Colon (tissue), 2 donors: ENCODE measurements around the gene RPLP2.

ENCODE experiments used
- FAIRE-seq: peaks from 2 replicates; lab custom pipeline; 2012; peaks lifted over from hg19 to GRCh38; lab: Jason Lieb, UNC
- donor health status: control.
- donor health status: control.

RPLP2 gene

DNA sequence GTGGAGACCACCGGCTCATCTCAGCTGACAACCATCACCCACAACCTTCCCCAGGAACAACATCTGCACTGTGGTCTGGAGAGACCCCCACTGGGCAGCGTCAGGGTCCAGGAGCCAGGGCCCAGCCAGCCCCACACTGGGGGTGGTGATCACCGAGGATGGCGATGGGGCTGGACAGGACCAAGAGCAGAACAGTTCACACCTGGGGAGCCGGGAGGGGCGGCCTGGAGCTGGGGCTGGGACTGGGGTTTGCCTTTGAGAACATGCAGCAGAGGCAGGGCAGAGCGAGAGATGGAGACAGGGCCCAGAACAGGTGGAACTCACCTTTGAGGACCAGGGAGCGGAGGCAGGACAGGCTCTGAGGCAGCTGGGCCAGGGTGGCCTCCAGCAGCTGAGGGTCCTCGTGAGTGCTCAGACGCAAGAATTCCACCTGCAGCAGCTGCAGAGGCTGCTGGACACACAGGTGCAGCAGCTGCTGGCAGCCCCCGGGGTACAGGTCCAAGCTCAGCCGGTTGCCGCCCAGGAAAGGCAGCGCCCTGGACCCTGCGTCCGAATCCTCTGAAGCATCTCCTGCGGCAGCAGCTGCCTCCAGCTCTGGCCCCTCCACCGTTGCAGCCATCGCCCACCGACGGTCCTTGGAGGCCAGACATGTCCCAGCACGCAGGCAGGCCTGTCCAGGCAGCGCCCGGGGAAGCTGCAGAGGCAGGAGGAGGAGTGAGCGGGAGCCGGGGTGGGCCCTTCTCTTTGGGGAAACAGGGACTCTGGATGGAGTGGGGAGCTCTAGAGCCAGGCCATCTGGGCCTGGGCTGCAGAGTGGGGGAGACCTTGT, 5.8 kb upstream of the RPLP2 start:
- FAIRE-seq = no peak

DNA sequence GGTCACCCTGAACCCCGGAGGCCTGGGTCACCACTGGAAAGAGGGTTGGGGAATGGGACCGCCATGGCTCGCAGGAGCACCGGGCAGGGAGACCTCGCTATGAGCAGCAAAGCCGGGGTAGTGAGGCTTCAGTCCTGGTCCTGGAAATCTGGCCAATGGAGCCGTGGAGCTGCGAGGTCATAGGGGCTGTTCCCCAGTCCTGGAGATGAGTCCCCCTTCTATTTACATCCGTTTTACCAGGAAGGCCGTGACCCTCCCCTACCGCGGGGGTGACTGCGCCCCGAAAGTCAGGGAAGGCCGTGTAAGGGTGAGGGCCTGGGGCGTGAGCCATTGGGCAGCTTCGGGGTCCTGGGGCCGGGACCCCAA, 5.2 kb upstream of the RPLP2 start:
- no peak for FAIRE-seq

DNA sequence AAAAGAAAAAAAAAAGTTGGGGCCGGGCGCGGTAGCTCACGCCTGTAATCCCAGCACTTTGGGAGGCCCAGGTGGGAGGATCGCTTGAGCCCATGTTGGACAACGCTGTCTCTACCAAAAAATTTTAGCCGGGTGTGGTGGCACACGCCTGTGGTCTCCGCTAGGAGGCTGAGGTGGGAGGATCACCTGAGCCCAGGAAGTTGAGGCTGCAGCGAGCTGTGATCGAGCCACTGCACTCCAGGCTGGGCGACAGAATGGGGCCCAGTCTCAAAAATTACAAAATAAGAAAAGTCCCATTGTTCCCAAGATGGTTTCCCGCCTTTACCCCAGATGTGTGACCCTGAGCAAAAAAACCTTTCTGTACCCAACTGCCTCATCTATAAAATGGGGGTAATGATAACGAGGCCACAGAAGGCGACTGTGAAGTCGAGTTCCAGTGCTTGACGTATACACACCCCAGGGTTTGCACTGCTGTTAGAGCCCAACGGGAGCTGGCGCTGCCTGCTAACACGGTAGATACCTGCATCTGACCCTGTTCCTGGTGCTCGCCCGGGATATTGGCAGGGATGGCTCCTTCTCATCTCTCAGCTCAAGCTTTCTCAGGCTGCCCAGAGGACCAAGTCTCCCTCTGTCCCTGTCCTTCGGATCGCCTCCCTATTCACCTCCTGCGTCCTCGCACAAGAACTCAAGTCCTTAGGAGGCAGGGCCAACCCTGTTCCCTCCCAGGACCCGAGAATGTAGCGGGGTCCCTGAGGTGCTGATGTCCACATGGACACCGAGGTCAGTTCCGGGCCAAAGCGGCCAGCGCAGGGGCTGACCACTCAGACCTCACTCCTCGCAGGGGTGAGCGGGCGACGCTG, 1.1 kb upstream of the RPLP2 start:
- no peak for FAIRE-seq

DNA sequence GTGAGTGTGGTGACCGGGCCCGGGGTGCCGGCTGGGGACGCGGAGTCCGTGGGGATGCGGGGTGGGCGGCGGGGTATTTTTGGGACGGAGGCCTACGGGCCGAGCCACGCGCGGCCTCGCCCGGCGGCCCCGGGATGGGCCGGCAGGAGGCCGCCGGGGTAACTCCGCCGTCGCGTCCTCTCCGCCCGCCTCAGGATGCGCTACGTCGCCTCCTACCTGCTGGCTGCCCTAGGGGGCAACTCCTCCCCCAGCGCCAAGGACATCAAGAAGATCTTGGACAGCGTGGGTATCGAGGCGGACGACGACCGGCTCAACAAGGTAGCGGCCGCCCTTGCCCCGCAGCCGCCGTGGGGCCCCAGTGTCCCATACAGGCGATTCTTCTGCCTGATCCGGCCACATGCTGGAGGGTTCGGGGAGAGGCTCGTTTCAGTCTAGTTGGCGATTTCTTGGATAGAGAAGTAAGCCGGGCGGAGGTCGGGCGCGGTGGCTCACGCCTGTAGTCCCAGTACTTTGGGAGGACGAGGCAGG, 337 bp downstream of the RPLP2 start:
- FAIRE-seq = no peak

DNA sequence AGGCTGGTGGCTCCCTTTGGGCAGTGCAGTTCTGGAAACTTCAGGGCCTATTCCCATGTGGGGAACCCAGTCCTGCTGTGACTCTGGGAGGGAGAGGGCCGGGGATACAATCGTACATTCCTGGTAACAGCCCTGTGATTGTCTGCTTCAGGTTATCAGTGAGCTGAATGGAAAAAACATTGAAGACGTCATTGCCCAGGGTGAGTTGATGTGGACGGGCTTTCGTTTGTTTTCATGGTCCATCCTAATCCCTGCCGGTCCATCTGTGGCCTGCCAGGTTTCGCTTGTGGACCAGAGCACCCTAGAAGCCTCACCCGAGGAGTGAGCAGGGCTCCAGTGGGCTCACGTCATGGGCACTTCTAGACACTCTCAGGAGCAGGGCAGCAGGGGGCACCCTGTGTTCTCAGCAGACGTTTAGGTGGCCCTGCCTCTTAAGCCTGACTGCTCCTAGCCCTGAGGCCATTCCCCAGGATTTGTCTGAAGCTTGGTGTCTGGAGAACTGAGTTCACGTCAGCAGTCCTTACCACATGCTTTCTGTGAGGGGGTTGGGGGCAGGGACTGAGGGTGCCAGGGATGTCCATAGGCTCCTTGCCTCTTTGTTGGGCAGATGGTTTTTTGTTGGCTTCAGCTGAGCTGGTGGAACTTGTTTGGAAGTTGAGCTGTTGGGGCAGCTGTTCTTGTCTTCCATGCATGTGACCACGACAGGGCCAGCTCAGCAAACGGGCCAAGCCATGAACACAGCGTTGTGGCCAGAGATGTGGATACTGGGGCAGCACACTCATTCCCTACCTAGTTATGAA, 1.9 kb downstream of the RPLP2 start:
- FAIRE-seq = no peak

DNA sequence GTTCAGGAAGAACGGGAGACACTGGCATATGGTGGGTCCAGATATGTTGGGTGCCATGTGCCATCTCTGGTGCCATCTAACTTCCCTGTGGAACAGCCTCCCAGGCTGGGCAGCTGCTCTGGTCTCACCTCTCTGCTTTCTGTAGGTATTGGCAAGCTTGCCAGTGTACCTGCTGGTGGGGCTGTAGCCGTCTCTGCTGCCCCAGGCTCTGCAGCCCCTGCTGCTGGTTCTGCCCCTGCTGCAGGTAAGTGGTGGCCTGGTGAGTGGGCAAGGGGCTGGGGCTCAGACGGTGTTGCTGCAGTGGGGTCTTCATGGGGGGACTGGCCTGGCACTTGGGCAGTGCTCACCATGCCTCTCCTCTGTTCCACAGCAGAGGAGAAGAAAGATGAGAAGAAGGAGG, 2.6 kb downstream of the RPLP2 start:
- no peak for FAIRE-seq

DNA sequence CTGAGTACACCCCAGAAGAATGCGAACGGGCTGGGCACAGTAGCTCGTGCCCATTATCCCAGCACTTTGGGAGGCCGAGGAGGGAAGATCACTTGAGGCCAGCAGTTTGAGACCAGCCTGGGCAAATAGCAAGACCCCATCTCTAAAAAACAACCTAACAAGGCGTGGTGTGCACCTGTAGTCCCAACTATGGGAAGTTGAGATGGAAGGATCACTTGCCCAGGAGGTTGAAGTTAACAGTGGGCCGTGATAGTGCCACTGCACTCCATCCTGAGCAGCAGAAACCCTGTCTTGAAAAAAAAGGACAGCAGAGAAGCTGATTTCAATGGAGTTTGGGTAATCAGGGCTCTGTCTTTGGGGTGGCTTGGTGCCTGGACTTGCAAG, 3.3 kb downstream of the RPLP2 start:
- FAIRE-seq = no peak

DNA sequence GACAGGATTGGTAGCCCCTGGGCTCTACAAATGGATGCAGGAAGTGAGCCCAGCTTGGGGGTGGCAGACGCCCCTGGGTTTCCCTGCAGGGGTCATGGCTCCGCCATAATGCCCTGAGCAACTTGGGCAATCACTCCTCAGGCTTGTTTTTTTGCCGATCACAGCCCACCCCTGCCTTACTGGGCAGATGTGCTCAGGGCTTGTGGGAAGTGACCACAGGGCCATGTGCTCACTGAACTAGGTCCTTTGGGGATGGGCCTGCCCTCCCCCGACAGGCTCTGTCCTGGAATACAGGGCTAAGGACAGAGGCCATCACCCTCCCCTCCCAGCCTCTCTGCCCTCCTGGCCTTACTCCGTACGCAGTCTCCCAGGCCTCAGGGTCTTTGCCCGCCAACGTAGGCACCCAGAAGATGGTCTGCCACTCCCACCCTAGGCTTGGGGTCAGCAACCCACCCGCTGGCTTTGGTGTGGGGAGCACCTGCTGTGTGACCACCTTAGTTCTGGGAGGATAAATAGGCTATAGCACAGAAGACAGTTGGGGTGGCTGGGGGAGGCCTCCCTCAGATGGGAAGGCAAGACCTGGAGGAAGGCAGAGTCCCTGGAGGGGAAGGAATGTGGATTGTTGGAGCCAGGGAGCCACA, 3.8 kb downstream of the RPLP2 start:
- no peak for FAIRE-seq

DNA sequence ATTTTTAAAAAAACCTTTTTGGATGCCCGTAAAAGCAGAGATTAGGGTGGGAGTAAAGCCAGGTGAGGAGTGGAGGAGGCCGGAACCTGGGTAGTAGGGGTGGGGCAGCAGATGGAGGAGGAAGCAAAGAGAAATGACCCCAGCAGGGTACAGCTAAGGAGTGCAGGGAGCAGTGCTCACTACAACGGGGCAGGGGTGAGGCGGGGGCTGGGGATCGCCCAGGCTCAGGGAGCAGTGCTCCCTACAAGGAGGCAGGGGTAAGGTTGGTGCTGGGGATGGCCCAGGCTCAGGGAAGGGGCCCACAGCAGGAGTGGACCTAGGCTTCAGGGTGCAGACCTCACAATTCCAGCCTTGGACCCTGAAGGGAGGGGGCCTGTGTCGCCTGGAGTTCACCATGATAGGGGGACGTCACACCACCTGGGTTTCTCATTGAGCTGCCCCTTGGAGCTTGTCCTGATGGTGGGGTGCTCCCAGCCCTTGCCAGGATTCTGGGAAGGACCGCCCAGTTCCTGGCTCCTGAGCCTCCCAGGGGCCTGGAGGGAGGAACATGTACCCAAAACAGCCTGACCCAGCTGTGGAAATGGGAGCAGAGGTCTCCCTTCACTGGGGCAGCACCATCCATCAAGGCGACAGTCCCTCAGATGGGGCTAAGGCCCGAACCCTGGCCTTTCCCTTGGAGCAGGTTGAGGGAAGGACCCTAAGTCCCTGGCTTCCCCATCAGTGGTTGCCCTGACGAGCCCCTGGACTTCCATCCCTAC, 6.1 kb downstream of the RPLP2 start:
- FAIRE-seq = no peak

DNA sequence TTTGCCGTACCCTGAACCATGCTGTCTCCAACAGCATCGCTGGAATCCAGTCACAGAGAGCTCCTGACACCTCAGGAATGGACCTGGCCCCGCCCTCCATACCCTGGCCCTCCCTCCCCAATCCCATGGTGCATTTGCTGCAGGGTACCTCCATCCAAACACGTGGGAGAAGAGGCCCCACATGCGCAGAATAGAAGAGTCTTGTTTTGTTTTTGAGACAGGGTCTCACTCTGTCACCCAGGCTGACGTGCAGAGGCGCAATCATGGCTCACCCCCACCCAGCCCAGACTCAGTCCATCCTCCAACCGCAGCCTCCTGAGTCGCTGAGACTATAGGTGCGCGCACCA, 6.6 kb downstream of the RPLP2 start:
- FAIRE-seq = no peak

DNA sequence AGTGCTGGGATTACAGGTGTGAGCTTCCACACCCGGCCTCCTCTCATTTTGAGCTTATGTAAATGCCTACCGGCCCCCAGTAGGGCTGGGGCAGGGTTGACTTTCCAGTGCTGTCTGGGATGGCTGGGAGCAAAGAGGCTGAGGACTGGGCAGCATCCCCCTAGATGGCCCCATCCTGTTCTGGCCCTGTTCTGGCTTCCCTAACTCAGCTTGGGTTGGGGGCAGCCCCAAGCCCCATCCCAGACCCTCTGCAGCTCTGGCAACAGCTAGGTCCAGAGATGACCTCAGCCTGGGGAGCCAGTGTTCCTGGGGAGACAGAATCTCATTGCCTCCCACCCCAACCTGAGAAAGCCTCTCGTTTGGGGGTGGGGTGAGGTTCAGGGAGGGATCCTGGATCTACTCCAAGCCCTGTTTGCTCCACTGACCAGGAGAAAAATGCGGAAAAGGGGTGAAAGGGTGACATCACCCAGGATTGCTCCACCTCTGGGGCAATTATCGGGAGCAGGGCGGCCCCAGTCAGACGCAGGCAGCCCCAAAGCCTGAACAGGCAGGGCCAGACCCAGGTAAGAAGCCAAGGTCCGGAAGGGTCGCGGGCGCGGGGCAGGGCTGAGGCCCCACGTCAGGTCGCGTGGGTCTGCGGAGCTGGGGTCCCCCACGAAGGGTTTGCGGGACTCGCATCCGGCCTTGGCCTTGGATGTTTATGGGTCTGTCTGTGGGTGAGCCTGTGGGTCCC, 8.8 kb downstream of the RPLP2 start, which contains the start of gene PNPLA2:
PNPLA2 (plus strand) TSS at position 519 of the 733 bp plus-strand sequence. CDS start 805 bp downstream, outside the sequence.
- no peak for FAIRE-seq

DNA sequence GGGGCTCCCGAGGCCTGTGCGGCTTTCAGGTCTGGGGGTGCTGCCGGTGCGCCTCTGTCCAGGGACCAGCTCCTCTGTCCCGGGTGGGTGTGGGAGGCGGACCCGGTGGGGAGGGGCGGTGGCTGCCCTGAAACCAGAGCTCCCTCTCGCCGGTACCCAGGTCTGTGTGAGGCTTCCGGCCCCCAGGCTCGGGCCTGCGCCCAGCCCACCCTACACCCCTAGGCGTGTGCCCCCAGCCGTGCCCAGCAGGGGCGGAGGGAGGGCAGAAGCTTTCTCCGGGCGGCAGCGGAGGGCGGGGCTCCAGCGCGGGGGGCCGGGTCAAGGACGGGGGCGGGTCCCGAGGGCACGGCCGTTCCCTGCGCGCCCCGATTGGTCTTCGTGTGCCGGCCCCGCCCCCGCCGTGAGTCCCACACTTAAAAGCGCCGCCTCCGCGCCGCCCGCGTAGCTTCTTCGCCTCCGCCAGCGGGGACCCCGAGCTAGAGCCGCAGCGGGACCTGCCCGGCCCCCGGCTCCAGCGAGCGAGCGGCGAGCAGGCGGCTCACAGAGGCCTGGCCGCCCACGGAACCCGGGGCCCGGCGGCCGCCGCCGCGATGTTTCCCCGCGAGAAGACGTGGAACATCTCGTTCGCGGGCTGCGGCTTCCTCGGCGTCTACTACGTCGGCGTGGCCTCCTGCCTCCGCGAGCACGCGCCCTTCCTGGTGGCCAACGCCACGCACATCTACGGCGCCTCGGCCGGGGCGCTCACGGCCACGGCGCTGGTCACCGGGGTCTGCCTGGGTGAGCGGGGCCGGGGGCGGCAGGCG, 9.6 kb downstream of the RPLP2 start:
- no peak for FAIRE-seq

DNA sequence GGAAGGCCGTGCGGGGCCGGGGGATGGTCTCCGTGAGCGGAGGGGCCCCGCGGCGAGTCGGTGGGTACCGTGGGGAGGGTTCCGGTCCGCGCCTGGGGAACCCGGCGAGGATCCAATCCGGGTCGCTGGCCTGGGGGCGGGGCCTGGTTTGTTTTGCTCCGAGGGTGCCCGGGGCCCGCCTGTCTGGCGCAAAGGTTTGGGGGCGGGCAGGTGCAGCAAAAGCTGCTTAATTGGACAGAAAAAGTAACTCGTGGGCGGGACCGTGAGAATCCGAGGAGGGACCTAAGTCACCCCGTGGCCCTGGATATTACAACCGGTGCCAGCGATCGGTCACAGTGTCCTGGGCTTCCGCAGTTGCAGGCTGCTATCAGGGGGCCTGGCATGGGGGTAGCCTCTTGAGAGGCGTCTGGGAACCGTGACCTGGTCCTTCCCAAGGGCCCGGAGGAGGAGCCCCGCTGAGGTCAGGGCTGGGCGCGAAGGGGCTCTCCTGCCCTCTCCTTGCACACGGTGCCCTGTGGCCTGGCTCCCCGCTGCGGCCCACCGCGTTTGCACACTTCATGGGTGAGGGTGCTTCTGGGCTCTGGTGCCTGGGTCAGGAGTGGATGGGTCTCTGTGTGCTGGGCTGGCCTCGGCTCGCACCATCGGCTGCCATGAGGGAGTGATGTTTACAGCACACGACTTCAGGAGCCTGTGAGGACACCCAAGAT, 10.3 kb downstream of the RPLP2 start:
- FAIRE-seq = no peak

DNA sequence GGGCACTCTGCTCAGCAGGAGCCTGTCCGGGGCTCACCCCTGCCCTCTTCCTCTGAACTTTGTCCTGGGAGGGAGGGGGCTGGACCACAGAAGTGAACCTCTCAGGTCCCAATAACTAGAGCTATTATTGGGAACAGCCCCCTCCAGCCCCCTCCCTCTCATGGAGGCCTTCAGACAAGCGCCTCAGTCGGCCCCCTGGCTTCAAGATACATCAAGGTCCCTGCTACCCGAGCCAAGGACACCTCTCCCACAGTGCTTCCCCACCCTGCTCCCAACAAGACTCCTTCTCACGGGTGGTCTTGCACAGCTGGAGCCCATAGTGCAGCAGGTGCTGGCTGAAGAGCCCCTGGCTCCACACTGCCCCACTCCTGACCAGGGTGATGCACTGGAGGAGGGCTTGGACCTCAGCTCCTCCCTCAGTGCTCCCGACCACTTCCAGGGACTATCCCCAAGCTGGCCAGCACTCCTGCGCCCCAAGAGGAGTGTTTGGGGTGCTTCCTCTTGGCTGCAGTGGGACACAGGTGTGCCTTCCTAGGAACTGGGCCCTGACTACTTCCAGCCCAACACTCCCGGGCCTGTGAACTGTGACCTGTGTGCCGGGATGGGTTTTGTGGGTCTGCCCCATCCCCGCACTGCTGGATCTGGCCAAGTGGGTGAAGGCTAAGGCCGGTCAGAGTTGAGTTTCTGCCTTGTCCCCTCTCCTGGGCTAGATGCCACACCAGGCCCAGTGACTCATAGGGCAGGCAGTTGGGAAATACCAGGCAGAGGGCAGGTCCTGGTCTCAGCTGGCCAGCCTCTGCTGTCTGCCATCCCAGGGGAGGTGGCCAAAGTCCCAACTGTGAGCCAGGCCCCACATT, 11.1 kb downstream of the RPLP2 start:
- no peak for FAIRE-seq

DNA sequence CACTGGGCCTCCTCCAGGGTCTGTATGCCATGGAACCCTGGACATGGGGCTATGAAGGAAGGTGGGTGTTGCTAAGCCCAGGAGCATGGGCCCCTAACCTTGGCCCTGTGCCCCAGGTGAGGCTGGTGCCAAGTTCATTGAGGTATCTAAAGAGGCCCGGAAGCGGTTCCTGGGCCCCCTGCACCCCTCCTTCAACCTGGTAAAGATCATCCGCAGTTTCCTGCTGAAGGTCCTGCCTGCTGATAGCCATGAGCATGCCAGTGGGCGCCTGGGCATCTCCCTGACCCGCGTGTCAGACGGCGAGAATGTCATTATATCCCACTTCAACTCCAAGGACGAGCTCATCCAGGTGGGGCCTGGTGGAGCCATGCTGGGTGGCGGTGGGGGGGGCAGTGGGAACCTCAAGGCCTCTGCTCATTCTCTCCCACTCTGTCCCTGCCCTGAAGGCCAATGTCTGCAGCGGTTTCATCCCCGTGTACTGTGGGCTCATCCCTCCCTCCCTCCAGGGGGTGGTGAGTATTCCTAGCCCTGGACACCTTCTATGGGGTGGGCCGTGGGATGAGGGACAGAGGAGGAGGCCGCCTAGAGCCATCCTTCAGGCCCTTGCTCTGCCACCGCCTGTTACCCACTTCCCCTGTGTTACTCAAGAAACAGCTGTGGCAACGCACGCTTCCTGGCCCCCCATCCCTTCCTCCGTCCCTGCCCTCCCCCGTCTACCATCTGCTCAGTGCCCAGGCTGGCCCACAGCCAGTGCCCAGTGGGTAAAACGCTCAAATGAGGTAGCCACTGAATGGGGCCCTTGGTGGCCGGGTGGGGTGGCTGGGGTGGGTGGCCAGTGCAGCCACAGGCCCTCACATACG, 12.0 kb downstream of the RPLP2 start:
- FAIRE-seq = no peak

DNA sequence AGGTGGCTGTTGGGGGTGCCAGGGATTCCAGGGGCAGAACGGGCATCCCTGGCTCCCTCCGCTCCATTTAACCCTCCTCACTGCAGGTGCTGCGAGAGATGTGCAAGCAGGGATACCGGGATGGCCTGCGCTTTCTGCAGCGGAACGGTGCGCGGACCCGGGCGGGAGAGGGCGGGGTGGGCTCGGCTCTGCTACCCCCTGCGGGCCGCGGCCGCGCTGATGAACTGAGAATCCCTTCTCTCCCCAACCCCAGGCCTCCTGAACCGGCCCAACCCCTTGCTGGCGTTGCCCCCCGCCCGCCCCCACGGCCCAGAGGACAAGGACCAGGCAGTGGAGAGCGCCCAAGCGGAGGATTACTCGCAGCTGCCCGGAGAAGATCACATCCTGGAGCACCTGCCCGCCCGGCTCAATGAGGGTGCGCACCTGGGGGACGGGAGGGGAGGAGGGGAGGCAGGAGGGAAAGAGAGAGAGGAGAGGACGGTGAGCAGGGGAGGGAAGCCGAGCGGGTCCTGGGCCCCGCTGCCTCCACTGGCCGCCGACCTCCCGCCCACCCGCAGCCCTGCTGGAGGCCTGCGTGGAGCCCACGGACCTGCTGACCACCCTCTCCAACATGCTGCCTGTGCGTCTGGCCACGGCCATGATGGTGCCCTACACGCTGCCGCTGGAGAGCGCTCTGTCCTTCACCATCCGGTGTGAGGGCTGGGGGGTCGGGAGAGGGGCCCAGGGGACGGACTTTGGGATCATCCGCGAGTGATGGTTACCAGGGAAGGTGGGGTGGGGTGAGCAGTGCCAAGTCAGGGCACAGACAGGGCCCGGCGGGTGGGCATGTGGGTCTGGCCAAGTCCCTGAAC, 13.9 kb downstream of the RPLP2 start:
- FAIRE-seq = no peak
